GM12874 (cell line): ENCODE measurements around the gene P2RX6.

Experiments
- CTCF ChIP-seq: IDR thresholded peaks from 2 replicates; pipeline ENCODE4 v1.5.1; 2011; ENCODE audit warnings: low read depth, mild to moderate bottlenecking, control low read depth, low read length, moderate library complexity; ENCODE audit not compliant: insufficient read depth

P2RX6 gene

GRCh38 chr22:20999350-21000206 is 15.4 kb upstream of the P2RX6 start:
- no peak for TF ChIP-seq CTCF

GRCh38 chr22:21000207-21000986 is 14.6 kb upstream of the P2RX6 start:
- TF ChIP-seq CTCF = no peak

- no peak for TF ChIP-seq CTCF
Observed at GRCh38 chr22:21000987-21001600, 13.9 kb upstream of the P2RX6 start.

GRCh38 chr22:21001601-21002325 is 13.2 kb upstream of the P2RX6 start, which contains the start of gene THAP7:
Gene THAP7, minus strand, starts transcription at chr22:21002118. Its CDS starts 207 bp downstream, at chr22:21001911.
- TF ChIP-seq CTCF = no peak

GRCh38 chr22:21003782-21004181 is 11.2 kb upstream of the P2RX6 start:
- no peak for TF ChIP-seq CTCF

GRCh38 chr22:21009638-21010425 is 5.1 kb upstream of the P2RX6 start:
- TF ChIP-seq CTCF = no peak
